ENCODE data around the gene GCK. TPM values are rescaled to one million over a fixed set of nuclear protein-coding genes. Genes with fewer than 3 reads are reported as not detected.

GCK gene
- total and polyA plus RNA-seq, 12 donors = 0.09 to 2.1 (median 0.50) TPM; not detected in 3

GRCh38 chr7:44100458-44101302 is 88.6 kb downstream of the GCK start:
- Histone ChIP-seq H3K4me1 (replicated peaks in 1 of 2) (no peaks in the 10 kb centered on the region), H3K27me3 (no peaks in the 10 kb centered on the region), H3K36me3 (replicated peaks in 1 of 2) (no peaks in the 10 kb centered on the region), H3K9me3 (replicated peaks in 1 of 3) (no peaks in the 10 kb centered on the region), H3K27ac (peak overlapping the region in 3 of 5 donors; percentile 7 to 85 (median 68)), H3K4me3 (no peak overlapping the region)
- DNase-seq = peak in 2 of 7 donors; percentile 49 to 50
- intact Hi-C loops (cut with DNase I) = no loop called here
- TF ChIP-seq POLR2A (IDR thresholded peaks at IDR 0.05) (no peak), CTCF (IDR thresholded peaks at IDR 0.05) (no peak)
- WGBS, 4 donors = 54 to 62% (median 60%) methylated on average over 7 to 10 of the region's 10 CpGs

- no peaks in the 10 kb centered on the region for H3K4me1 ChIP-seq (replicated peaks in 1 of 2)
- peak overlapping the region in 1 of 5 donors; percentile 68 for H3K27ac ChIP-seq
- intact Hi-C loops (cut with DNase I) = no loop called here
- no peak for TF ChIP-seq POLR2A (IDR thresholded peaks at IDR 0.05)
- no peaks in the 10 kb centered on the region for H3K9me3 ChIP-seq (replicated peaks in 1 of 3)
- H3K4me3 ChIP-seq = no peak overlapping the region
- no peaks in the 10 kb centered on the region for H3K36me3 ChIP-seq (replicated peaks in 1 of 2)
- no peaks in the 10 kb centered on the region for H3K27me3 ChIP-seq
- DNase-seq = no peak
- 47 to 61% (median 55%) methylated on average over 4 of the region's 4 CpGs for WGBS, 4 donors
Observed at GRCh38 chr7:44099669-44100068, 89.6 kb downstream of the GCK start.

GRCh38 chr7:44098092-44099068 is 90.9 kb downstream of the GCK start:
- Histone ChIP-seq H3K36me3 (replicated peaks in 1 of 2) (no peaks in the 10 kb centered on the region), H3K9me3 (replicated peaks in 1 of 3) (no peaks in the 10 kb centered on the region), H3K27ac (no peak overlapping the region), H3K4me3 (no peak overlapping the region), H3K27me3 (no peaks in the 10 kb centered on the region), H3K4me1 (replicated peaks in 1 of 2) (no peaks in the 10 kb centered on the region)
- no peak for DNase-seq
- 70 to 72% (median 72%) methylated on average over 6 of the region's 6 CpGs for WGBS, 4 donors
- intact Hi-C loops (cut with DNase I) = no loop called here
- TF ChIP-seq CTCF (IDR thresholded peaks at IDR 0.05) = no peak
- TF ChIP-seq POLR2A (IDR thresholded peaks at IDR 0.05) = no peak

GRCh38 chr7:44097064-44097932 is 91.9 kb downstream of the GCK start:
- no peaks in the 10 kb centered on the region for H3K27me3 ChIP-seq
- whole genome bisulfite sequencing, 4 donors = 81 to 86% (median 85%) methylated on average over 8 to 9 of the region's 9 CpGs
- H3K27ac ChIP-seq = no peak overlapping the region
- no peak overlapping the region for H3K4me3 ChIP-seq
- no peaks in the 10 kb centered on the region for H3K9me3 ChIP-seq (replicated peaks in 1 of 3)
- DNase-seq = no peak
- intact Hi-C loops (cut with DNase I) = no loop called here
- no peaks in the 10 kb centered on the region for H3K4me1 ChIP-seq (replicated peaks in 1 of 2)
- no peaks in the 10 kb centered on the region for H3K36me3 ChIP-seq (replicated peaks in 1 of 2)
- TF ChIP-seq POLR2A (IDR thresholded peaks at IDR 0.05) = no peak
- TF ChIP-seq CTCF (IDR thresholded peaks at IDR 0.05) = no peak

All from adrenal gland (tissue), 12 donors.